ENCODE measurements around the gene M6PR. TPM values are rescaled to one million over a fixed set of nuclear protein-coding genes. Genes with fewer than 3 reads are reported as not detected.

The M6PR gene
- total RNA-seq, 1 donor from 2014 or later: 259 TPM

GRCh38 chr12:8894378-8894777 lies 55.1 kb downstream of the M6PR start:
- H3K4me3 ChIP-seq (ENCODE audit: low read depth, low read length): no peak overlapping the region
- no peak for TF ChIP-seq CTCF (IDR thresholded peaks at IDR 0.05; ENCODE audit: insufficient read depth, low read length, severe bottlenecking)
- no peak for FAIRE-seq
- no peaks in the 10 kb centered on the region for H3K27me3 ChIP-seq (ENCODE audit: control insufficient read depth, insufficient read depth, low read length)
- H3K36me3 ChIP-seq (ENCODE audit: control insufficient read depth, insufficient read depth, low read length): no peaks in the 10 kb centered on the region
- no peak for DNase-seq (ENCODE audit: low read depth)

GRCh38 chr12:8891976-8892375 lies 57.5 kb downstream of the M6PR start:
- DNase-seq (ENCODE audit: low read depth) (no peak), FAIRE-seq (no peak)
- H3K36me3 ChIP-seq (ENCODE audit: control insufficient read depth, insufficient read depth, low read length): no peaks in the 10 kb centered on the region
- no peak overlapping the region for H3K4me3 ChIP-seq (ENCODE audit: low read depth, low read length)
- no peak for TF ChIP-seq CTCF (IDR thresholded peaks at IDR 0.05; ENCODE audit: insufficient read depth, low read length, severe bottlenecking)
- H3K27me3 ChIP-seq (ENCODE audit: control insufficient read depth, insufficient read depth, low read length): no peaks in the 10 kb centered on the region

Other genes with a start within 250 kb of the M6PR start
- 61.9 and 258 TPM in 2 replicates for gene A2ML1, start 127.0 kb downstream of the M6PR start, total RNA-seq
- gene PHC1, start 35.1 kb downstream of the M6PR start, total RNA-seq: 3.7 and 4.2 TPM in 2 replicates
- gene KLRG1, start 39.9 kb upstream of the M6PR start, total RNA-seq: under 0.01 TPM in 1 of 2 replicates, not detected in the other
- gene A2M, start 166.3 kb upstream of the M6PR start, total RNA-seq: 1.1 TPM in 1 of 2 replicates, not detected in the other